Thyroid gland (tissue), 4 donors: ENCODE measurements around the gene ZNF180. TPM values are rescaled to one million over a fixed set of nuclear protein-coding genes. Genes with fewer than 3 reads are reported as not detected.

Experiments
- DNase-seq, 2 donors: peaks; one replicate each; pipeline ENCODE4 v3.0.0-alpha.2; 2019
- H3K27ac ChIP-seq, 3 donors: fragments of 200-600 bp; sonication (generic); 1 replicate in 2 of 3; 2 replicates in 1 of 3; pipeline ENCODE4 v1.5.1; 2016 to 2019; ENCODE audit warnings: mild to moderate bottlenecking in 1 of 3, moderate library complexity in 1 of 3
- H3K27me3 ChIP-seq: fragments of 200-600 bp; sonication (generic); one replicate; pipeline ENCODE4 v1.5.1; 2019
- H3K36me3 ChIP-seq, 2 donors: fragments of 200-600 bp; sonication (generic); one replicate each; pipeline ENCODE4 v1.5.1; 2016 to 2019
- H3K4me1 ChIP-seq, 2 donors: fragments of 200-600 bp; sonication (generic); one replicate each; pipeline ENCODE4 v1.5.1; 2017 to 2019
- H3K4me3 ChIP-seq, 3 donors: fragments of 200-600 bp; sonication (generic); replicated peaks in 1 of 3; 1 replicate in 2 of 3; 2 replicates in 1 of 3; pipeline ENCODE4 v1.5.1; 2016; ENCODE audit warnings: mild to moderate bottlenecking in 1 of 3
- H3K9me3 ChIP-seq: fragments of 200-600 bp; sonication (generic); one replicate; pipeline ENCODE4 v1.5.1; 2017
- POLR2A ChIP-seq, 2 donors: fragments of 450-650 bp; IDR thresholded peaks; one replicate each; pipeline ENCODE4 v1.6.1; 2017; ENCODE audit warnings: antibody characterized with exemption in 2 of 2, mild to moderate bottlenecking in 2 of 2, moderate library complexity in 1 of 2
- WGBS, 2 donors: methylation state at CpG; one replicate each; pipeline ENCODE4 v1.1.5; 2017; 5-methylcytosine and 5-hydroxymethylcytosine counted together
- intact Hi-C: fragments of 100-400 bp; cut with DNase I; formaldehyde crosslinking; loops from one replicate; pipeline ENCODE4 v1.15.1; 2023
- total RNA-seq, 4 donors: library from RNA; depleted of rRNA; stranded (reverse); fragments of >200 nt; gene quantifications; one replicate each; pipeline ENCODE4 v1.2.3, GENCODE V29; 2016
- TF ChIP-seq, protein P1 (sequence below), 6 experiments: fragments of 200-600 bp in 3 of 6; fragments of 450-650 bp in 3 of 6; sonication (generic) in 3 of 6; IDR thresholded peaks; one replicate each; pipeline ENCODE4 v1.5.1; 2016 to 2019; ENCODE audit warnings: antibody characterized with exemption in 6 of 6, mild to moderate bottlenecking in 2 of 6, inconsistent platforms in 1 of 6, moderate library complexity in 1 of 6

ZNF180 gene
- total RNA-seq, 4 donors from 2014 or later, result 13.4 to 41.7 (median 19.9) TPM

DNA sequence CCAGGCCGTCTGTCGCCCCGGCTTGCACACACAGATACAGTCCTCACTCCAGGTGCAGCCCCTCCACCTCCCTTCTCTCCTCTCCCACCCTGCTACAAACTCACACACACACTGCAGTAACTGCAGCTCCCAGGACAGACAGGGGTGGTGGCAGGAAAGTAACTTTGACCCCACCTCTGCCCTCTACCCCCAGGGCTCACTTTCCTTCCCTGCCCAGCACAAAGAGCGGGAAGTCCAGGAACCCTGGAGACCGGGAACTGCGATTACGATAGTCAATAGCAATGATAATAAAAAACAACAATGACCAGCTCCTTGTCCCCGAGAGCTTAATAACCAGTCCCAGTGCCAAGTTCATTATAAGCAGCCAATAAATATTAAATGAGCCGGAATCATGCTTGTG, 29.2 kb upstream of the ZNF180 start, which contains the start of gene CEACAM20:
Gene CEACAM20 (minus strand): TSS at position 140 of the 400 bp plus-strand sequence. CDS start 166 bp downstream, outside the sequence.
- intact Hi-C loops, result no loop called here
- no peaks in the 10 kb centered on the region for H3K27me3 ChIP-seq
- 64 to 82% methylated on average over 9 of the region's 9 CpGs for WGBS, 2 donors

DNA sequence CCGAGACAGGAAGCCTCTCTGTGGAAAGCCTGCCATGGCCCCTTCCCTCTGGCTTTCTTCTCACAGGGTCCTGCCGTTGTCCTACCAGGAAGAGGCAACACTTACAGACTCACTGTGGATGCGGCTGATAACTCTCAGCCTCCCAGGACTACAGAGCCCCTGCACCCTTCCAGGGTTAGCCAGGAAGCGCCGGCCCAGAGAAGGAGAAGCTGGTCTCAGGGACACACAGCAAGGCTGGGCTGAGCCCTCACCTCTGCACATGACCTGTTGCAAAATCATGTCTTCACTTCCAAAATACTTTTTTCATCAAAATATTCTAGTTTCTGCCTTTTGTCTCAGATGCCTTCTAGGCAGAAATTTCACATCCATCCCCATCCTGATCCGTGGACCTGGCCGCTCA, 27.2 kb upstream of the ZNF180 start:
- no peaks in the 10 kb centered on the region for H3K36me3 ChIP-seq
- H3K27ac ChIP-seq, result no peak overlapping the region
- H3K27me3 ChIP-seq, result no peaks in the 10 kb centered on the region
- intact Hi-C loops, result no loop called here
- no peak for DNase-seq
- TF ChIP-seq, protein P1, sequence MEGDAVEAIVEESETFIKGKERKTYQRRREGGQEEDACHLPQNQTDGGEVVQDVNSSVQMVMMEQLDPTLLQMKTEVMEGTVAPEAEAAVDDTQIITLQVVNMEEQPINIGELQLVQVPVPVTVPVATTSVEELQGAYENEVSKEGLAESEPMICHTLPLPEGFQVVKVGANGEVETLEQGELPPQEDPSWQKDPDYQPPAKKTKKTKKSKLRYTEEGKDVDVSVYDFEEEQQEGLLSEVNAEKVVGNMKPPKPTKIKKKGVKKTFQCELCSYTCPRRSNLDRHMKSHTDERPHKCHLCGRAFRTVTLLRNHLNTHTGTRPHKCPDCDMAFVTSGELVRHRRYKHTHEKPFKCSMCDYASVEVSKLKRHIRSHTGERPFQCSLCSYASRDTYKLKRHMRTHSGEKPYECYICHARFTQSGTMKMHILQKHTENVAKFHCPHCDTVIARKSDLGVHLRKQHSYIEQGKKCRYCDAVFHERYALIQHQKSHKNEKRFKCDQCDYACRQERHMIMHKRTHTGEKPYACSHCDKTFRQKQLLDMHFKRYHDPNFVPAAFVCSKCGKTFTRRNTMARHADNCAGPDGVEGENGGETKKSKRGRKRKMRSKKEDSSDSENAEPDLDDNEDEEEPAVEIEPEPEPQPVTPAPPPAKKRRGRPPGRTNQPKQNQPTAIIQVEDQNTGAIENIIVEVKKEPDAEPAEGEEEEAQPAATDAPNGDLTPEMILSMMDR (IDR thresholded peaks at IDR 0.05), result no peak
- no peak for TF ChIP-seq POLR2A (IDR thresholded peaks at IDR 0.05)
- H3K4me1 ChIP-seq, result no peaks in the 10 kb centered on the region
- H3K4me3 ChIP-seq, result no peak overlapping the region
- 83 to 84% methylated on average over 7 of the region's 7 CpGs for WGBS, 2 donors
- no peaks in the 10 kb centered on the region for H3K9me3 ChIP-seq

More for the DNA sequence above, 29.2 kb upstream of the ZNF180 start, which contains the start of gene CEACAM20:
- no peak within 1 kb of the TSS for H3K27ac ChIP-seq
- DNase-seq, result no peak
- H3K36me3 ChIP-seq, result no peaks in the 10 kb centered on the region
- no peaks in the 10 kb centered on the region for H3K4me1 ChIP-seq
- TF ChIP-seq POLR2A (IDR thresholded peaks at IDR 0.05), result no peak
- TF ChIP-seq, protein P1 (IDR thresholded peaks at IDR 0.05), result no peak
- no peak within 1 kb of the TSS for H3K4me3 ChIP-seq
- no peaks in the 10 kb centered on the region for H3K9me3 ChIP-seq

DNA sequence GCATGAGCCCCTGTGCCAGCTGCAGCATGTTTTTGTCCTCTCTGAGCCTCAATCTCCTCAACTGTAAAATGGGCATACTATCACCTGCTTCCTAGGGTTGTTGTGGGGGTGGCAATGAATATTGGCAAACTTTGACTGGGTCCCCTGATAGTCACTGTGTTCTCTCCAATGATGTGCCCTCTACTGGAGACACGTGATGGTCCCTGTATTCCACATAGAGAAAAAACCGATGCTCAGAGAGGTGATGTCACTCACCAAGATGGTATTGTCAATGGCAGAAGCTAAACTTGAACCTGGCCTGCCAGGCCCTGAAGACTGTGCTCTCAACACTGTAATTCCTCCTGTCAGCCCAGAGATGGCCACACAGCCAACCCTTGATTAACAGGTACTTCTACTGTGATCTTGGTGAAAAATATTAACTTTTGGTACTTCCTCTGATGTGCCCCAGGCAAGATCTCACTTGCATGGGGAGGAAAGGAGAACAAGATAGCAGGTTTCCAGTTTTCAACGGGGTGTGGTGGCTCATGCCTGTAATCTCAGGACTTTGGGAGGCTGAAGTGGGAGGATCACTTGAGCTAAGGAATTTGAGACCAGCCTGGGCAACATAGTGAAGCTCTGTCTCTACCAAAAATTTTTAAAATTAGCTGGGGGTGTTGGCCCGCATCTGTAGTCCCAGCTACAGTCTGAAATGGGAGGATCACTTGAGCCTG, 25.6 kb upstream of the ZNF180 start:
- Histone ChIP-seq H3K36me3 (no peaks in the 10 kb centered on the region), H3K4me3 (no peak overlapping the region), H3K27me3 (no peaks in the 10 kb centered on the region), H3K9me3 (no peaks in the 10 kb centered on the region), H3K4me1 (no peaks in the 10 kb centered on the region), H3K27ac (no peak overlapping the region)
- no peak for DNase-seq
- 28 to 47% methylated on average over 4 of the region's 4 CpGs for WGBS, 2 donors
- intact Hi-C loops, result no loop called here
- no peak for TF ChIP-seq POLR2A (IDR thresholded peaks at IDR 0.05)
- TF ChIP-seq, protein P1 (IDR thresholded peaks at IDR 0.05), result no peak

DNA sequence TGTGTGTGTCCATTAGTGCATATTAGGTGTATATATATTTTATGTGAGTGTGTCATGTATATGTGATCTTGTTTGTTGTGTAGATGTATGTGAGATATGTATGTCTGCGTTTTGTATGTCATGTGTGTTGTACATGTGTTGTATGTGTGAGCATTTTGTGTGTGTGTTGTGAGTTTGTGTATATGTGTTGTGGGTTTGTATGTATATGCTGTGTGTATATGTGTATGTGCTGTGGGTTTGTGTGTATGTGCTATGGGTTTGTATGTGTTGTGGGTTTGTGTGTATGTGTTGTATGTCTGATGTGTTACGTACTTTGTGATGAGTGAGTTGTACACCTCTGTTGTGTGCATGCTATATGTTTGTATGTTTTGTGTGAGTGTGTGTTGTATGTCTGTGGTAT, 21.0 kb upstream of the ZNF180 start:
- no peak for DNase-seq
- Histone ChIP-seq H3K27me3 (no peaks in the 10 kb centered on the region), H3K9me3 (no peaks in the 10 kb centered on the region), H3K4me1 (no peaks in the 10 kb centered on the region), H3K36me3 (no peaks in the 10 kb centered on the region), H3K4me3 (no peak overlapping the region), H3K27ac (no peak overlapping the region)
- intact Hi-C loops, result no loop called here
- no peak for TF ChIP-seq POLR2A (IDR thresholded peaks at IDR 0.05)
- TF ChIP-seq, protein P1 (IDR thresholded peaks at IDR 0.05), result no peak
- WGBS, 2 donors, result 81 to 96% methylated on average over 2 of the region's 2 CpGs

DNA sequence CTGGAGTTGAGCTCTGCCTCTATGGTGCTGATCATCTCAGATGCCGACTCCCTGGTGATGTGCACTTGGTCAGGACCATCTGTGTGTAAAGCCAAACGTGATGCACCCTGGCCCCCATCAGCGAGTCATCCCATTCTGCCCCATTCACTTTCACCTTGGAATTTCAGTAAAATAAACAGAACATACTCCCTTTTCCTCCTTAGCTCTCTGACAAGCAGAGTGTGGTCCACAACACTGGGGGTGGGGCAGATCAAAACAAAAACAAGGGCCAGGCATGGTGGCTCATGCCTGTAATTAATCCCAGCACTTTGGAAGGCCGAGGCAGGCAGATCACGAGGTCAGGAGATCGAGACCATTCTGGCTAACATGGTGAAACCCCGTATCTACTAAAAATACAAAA, 16.8 kb upstream of the ZNF180 start:
- 50 to 55% methylated on average over 6 to 7 of the region's 7 CpGs for WGBS, 2 donors
- no peaks in the 10 kb centered on the region for H3K27me3 ChIP-seq
- H3K27ac ChIP-seq, result no peak overlapping the region
- intact Hi-C loops, result no loop called here
- H3K9me3 ChIP-seq, result no peaks in the 10 kb centered on the region
- H3K4me1 ChIP-seq, result no peaks in the 10 kb centered on the region
- DNase-seq, result no peak
- TF ChIP-seq, protein P1 (IDR thresholded peaks at IDR 0.05), result no peak
- no peak for TF ChIP-seq POLR2A (IDR thresholded peaks at IDR 0.05)
- H3K4me3 ChIP-seq, result no peak overlapping the region
- no peaks in the 10 kb centered on the region for H3K36me3 ChIP-seq
